HG03342 (cell line): ENCODE results near the gene EPHB1.
A peak's percentile ranks its signal among the peaks of the same experiment; 100 is the strongest.
"Not testable (repeated sequence)": the region's sequence is repeated elsewhere in the genome, so short reads cannot be mapped to it uniquely, and the experiment has no call there.

Experiments used
- ATAC-seq: cut with Tn5 transposase; IDR thresholded peaks from one replicate; pipeline ENCODE4 v1.9.1; 2021; ENCODE audit warnings: mild to moderate bottlenecking, moderate library complexity; ENCODE audit not compliant: unreplicated experiment

EPHB1 gene

GRCh38 chr3:134775831-134776230 lies 19.2 kb upstream of the EPHB1 start:
- no peak for ATAC-seq

- ATAC-seq, result no peak
Measured at GRCh38 chr3:134776518-134776917, 18.5 kb upstream of the EPHB1 start.

DNA sequence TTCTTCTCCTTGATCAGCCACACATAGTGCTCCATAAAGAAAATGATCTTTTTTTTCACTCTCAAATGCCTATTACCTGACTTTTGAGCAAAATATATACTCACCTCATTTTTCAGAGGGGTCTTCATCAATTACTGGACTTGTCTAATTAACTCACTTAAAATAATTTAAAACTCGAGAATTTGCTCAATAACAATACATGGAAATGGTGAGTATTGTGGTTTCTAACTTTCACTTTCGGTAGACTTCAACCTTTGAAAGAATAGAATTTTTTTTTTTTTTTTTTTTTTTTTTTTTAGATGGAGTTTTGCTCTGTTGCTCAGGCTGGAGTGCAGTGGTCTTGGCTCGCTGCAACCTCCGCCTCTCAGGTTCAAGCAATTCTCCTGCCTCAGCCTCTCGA lies 17.7 kb upstream of the EPHB1 start:
- ATAC-seq, result no peak

GRCh38 chr3:134788283-134788682 lies 6.8 kb upstream of the EPHB1 start:
- not testable (repeated sequence) for ATAC-seq

- ATAC-seq, result no peak
Measured at GRCh38 chr3:134790065-134790464, 5.0 kb upstream of the EPHB1 start.

DNA sequence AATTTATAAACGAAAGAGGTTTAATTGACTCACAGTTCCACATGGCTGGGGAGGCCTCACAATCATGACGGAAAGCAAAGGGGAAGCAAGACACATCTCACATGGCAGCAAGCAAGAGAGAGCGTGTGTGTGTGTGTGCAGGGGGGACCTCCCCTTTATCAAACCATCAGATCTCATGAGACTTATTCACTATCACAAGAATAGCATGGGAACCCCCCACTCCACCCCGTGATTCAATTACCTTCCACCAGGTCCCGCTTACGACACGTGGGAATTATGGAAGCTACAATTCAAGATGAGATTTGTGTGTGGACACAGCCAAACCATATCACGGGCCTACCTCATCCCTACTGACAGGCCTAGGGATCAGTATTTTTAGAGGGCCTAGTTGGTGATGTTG lies 3.1 kb upstream of the EPHB1 start:
- no peak for ATAC-seq

- ATAC-seq, result no peak
Measured at GRCh38 chr3:134792700-134793099, 2.4 kb upstream of the EPHB1 start.

DNA sequence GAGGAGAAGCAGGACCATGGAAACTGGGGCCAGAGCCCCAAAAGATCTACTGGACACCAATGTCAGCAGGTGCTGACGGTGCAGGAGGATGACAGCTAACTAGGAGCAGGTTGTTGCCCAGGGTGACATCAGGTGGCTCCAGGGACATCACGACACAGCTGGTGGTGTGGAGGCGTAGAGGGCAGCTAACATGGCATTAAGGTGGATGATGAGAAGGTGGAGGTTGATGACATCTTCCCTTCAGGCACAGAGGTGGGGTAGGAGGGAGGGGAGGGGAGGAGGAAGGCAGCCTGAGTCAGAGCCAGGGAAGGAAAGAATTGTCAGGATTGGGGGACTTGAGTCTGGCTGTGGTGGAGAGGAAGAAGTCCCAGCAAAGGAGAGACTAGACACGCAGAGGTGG lies 1.5 kb upstream of the EPHB1 start:
- ATAC-seq, result no peak

- ATAC-seq, result no peak
Measured at GRCh38 chr3:134794323-134794722, 737 bp upstream of the EPHB1 start.

DNA sequence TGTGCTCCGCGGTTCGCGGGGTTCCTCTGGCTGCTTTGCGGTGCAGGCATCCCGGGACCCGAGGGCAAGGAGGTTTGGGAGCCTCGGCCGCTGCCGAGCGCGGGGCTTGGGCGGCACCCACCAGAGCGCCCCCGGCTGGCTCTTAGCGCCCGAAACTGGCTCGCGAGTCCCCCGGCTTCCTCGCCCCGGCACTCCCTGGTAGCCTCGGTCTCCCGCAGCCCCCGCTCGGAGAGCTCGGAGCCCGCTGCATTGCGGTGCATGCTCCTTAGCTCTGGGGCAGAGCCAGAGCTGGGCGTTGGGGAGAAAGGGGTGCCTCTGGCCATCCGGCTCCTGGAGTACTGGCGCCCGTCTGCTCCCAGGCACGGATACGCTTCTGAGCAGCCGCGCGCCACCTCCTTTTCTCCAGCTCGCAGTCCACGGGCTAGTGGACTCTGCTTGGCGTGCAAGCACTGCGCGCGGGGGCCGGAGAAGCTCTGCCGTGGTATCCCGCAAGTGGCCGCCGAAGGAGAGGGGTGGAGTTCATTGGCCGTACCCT lies 753 bp downstream of the EPHB1 start:
- no peak for ATAC-seq

DNA sequence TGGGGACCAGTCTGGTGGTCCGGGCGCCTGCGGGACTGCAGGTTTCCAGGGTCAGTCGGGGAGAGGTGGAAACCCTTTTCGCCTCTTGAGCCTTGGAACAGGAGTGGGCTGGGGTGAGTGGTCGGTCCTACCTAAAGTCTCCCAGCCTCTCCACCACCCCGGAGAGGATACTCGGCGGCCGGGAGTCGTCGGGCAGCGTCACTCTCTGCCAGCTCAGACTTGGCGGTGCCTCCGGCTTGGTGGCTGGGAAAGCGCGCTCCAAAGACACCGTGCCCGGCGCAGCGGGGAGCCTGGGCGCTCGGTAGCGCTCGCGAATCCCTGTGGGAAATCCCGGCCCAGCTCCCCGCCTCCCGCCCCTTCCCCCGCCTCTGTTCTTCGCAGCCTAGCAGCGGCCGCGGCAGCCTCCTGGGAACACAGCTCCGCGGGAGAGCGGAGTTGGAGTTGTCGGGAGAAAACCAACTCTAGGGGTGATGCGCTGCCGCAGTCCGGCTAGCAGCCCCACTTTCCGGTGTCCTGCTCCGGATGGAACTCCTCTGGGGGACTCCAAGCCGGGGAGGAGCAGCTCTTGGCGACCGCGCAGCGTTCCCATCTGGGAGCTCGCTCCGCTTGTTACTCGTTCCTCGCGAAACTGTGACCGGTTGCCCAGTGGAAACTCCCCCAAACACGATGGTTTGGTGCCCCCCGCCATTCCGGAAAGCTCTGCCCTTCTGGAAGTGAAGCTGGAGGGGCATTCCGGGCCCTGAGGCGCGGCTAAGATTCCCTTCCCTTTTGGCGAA lies 1.4 kb downstream of the EPHB1 start:
- ATAC-seq, result no peak

- no peak for ATAC-seq
Measured at GRCh38 chr3:134797057-134797740, 2.1 kb downstream of the EPHB1 start.

GRCh38 chr3:134797741-134798451 lies 2.8 kb downstream of the EPHB1 start:
- ATAC-seq, result no peak

- no peak for ATAC-seq
Measured at GRCh38 chr3:134798681-134799311, 3.7 kb downstream of the EPHB1 start.

DNA sequence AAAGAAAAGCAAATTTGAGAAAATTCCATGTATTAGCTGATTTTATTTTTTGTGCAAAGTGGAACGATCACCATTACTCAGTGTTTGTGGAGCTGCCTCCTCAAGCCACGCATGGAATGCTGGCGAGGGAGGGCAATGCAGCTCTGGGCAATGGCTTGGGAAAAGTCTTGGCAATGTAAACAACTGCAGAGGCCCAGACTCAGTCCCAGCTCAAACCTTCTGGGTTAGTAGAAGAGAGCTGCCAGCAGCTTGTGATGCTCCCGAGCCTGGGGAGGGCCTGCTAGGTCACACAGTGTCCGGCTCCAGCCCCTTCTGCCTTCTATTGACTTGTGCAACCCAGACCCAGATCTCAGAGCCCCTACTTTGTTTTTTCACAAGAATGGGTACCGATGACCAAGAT lies 4.3 kb downstream of the EPHB1 start:
- no peak for ATAC-seq

GRCh38 chr3:134801204-134801958 lies 6.3 kb downstream of the EPHB1 start:
- no peak for ATAC-seq

DNA sequence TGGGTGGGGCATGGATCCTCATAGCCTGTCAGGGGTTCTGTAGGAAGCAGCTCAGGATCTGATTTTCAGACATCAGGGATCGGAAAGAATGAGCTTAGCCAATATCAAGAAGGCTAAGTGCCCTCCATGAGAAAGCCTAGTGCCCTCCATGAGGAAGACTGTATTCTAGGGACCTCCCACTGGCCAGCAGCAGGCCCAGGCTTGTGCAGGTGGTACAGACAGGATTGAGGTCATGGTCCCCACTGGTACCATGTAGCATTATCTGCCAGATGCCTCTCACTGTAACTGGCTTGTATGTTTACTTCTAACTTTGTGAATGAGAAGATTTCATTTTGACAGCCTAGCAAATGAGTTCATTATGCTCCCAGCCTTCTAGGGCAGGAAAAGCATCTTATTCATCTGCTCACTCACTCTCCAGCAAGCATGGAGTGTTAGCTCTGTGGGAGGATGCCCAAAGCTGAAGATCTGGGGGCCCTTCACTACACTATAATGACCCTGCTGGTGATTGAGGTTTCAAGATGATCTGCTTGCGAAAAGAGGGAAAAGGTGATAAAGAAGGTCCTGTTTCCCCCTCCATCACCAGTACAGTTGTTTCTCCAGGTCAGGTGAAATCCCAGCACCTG lies 7.5 kb downstream of the EPHB1 start:
- no peak for ATAC-seq

- peak; percentile 63 for ATAC-seq
Measured at GRCh38 chr3:134803051-134803505, 8.0 kb downstream of the EPHB1 start.

DNA sequence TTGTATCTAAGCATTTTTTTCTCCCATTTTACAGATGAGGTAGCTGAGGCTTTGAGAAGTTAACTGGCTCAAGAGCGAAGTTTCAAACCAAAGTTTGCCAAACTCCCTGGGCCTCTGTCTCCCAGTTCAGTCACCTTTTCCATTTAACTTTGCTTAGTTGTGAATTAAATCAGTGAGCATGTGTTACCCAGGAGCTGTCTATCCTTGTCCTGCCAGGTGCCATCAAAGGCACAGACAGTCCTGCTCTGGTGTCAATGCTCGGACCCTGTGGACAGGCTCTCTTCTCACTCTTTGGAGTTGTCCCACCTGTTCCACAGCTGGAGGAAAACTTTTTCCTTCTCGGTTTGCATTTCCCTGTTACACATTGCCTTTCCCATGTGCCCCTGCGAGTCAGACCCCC lies 8.6 kb downstream of the EPHB1 start:
- ATAC-seq, result no peak
